GM21723 (cell line): ENCODE results near the gene NKIRAS2.

ENCODE experiments used
- ATAC-seq: cut with Tn5 transposase; IDR thresholded peaks from one replicate; pipeline ENCODE4 v1.9.1; 2021; ENCODE audit warnings: mild to moderate bottlenecking, moderate library complexity; ENCODE audit not compliant: unreplicated experiment

The NKIRAS2 gene

GRCh38 chr17:42025936-42026335 is 6.0 kb downstream of the NKIRAS2 start:
- ATAC-seq = no peak

GRCh38 chr17:42026857-42027589 is 7.1 kb downstream of the NKIRAS2 start:
- no peak for ATAC-seq

- no peak for ATAC-seq
Observed at GRCh38 chr17:42027590-42027889, 7.7 kb downstream of the NKIRAS2 start.

- ATAC-seq = no peak
Observed at GRCh38 chr17:42027961-42028790, 8.3 kb downstream of the NKIRAS2 start.

GRCh38 chr17:42028791-42029127 is 8.9 kb downstream of the NKIRAS2 start:
- ATAC-seq = no peak

GRCh38 chr17:42031584-42031983 is 11.7 kb downstream of the NKIRAS2 start:
- no peak for ATAC-seq

GRCh38 chr17:42034059-42034458 is 14.2 kb downstream of the NKIRAS2 start:
- ATAC-seq = no peak

GRCh38 chr17:42038221-42038973 is 18.5 kb downstream of the NKIRAS2 start:
- no peak for ATAC-seq

GRCh38 chr17:42039794-42040763 is 20.2 kb downstream of the NKIRAS2 start:
- ATAC-seq = no peak

GRCh38 chr17:42040818-42041217 is 20.9 kb downstream of the NKIRAS2 start:
- ATAC-seq = no peak

GRCh38 chr17:42041619-42042018 is 21.7 kb downstream of the NKIRAS2 start:
- no peak for ATAC-seq

GRCh38 chr17:42042598-42043319 is 22.9 kb downstream of the NKIRAS2 start:
- no peak for ATAC-seq

GRCh38 chr17:42045719-42046118 is 25.8 kb downstream of the NKIRAS2 start:
- ATAC-seq = no peak

- ATAC-seq = no peak
Observed at GRCh38 chr17:42047343-42047742, 27.5 kb downstream of the NKIRAS2 start.

- no peak for ATAC-seq
Observed at GRCh38 chr17:42049834-42050392, 30.0 kb downstream of the NKIRAS2 start.

GRCh38 chr17:42050393-42051012 is 30.6 kb downstream of the NKIRAS2 start, which contains the start of gene C17orf113:
Gene C17orf113, minus strand, starts transcription at chr17:42050601. Its CDS starts 7,225 bp downstream, at chr17:42043376.
- ATAC-seq = no peak

GRCh38 chr17:42051013-42051400 is 31.1 kb downstream of the NKIRAS2 start:
- ATAC-seq = no peak

GRCh38 chr17:42051645-42052044 is 31.8 kb downstream of the NKIRAS2 start:
- no peak for ATAC-seq

- ATAC-seq = no peak
Observed at GRCh38 chr17:42052346-42052877, 32.5 kb downstream of the NKIRAS2 start.
